Thyroid gland (tissue), 4 donors: ENCODE data around the gene FAM149B1. TPM values are rescaled to one million over a fixed set of nuclear protein-coding genes. Genes with fewer than 3 reads are reported as not detected.

ENCODE experiments used
- DNase-seq, 2 donors: peaks; one replicate each; pipeline ENCODE4 v3.0.0-alpha.2; 2019
- H3K27ac ChIP-seq, 3 donors: fragments of 200-600 bp; sonication (generic); 1 replicate in 2 of 3; 2 replicates in 1 of 3; pipeline ENCODE4 v1.5.1; 2016 to 2019; ENCODE audit warnings: mild to moderate bottlenecking in 1 of 3, moderate library complexity in 1 of 3
- H3K27me3 ChIP-seq: fragments of 200-600 bp; sonication (generic); one replicate; pipeline ENCODE4 v1.5.1; 2019
- H3K36me3 ChIP-seq, 2 donors: fragments of 200-600 bp; sonication (generic); one replicate each; pipeline ENCODE4 v1.5.1; 2016 to 2019
- H3K4me1 ChIP-seq, 2 donors: fragments of 200-600 bp; sonication (generic); one replicate each; pipeline ENCODE4 v1.5.1; 2017 to 2019
- H3K4me3 ChIP-seq, 3 donors: fragments of 200-600 bp; sonication (generic); replicated peaks in 1 of 3; 1 replicate in 2 of 3; 2 replicates in 1 of 3; pipeline ENCODE4 v1.5.1; 2016; ENCODE audit warnings: mild to moderate bottlenecking in 1 of 3
- H3K9me3 ChIP-seq: fragments of 200-600 bp; sonication (generic); one replicate; pipeline ENCODE4 v1.5.1; 2017
- POLR2A ChIP-seq, 2 donors: fragments of 450-650 bp; IDR thresholded peaks; one replicate each; pipeline ENCODE4 v1.6.1; 2017; ENCODE audit warnings: antibody characterized with exemption in 2 of 2, mild to moderate bottlenecking in 2 of 2, moderate library complexity in 1 of 2
- WGBS, 2 donors: methylation state at CpG; one replicate each; pipeline ENCODE4 v1.1.5; 2017; 5-methylcytosine and 5-hydroxymethylcytosine counted together
- intact Hi-C: fragments of 100-400 bp; cut with DNase I; formaldehyde crosslinking; loops from one replicate; pipeline ENCODE4 v1.15.1; 2023
- total RNA-seq, 4 donors: library from RNA; depleted of rRNA; stranded (reverse); fragments of >200 nt; gene quantifications; one replicate each; pipeline ENCODE4 v1.2.3, GENCODE V29; 2016
- TF ChIP-seq, protein P1 (sequence below), 6 experiments: fragments of 200-600 bp in 3 of 6; fragments of 450-650 bp in 3 of 6; sonication (generic) in 3 of 6; IDR thresholded peaks; one replicate each; pipeline ENCODE4 v1.5.1; 2016 to 2019; ENCODE audit warnings: antibody characterized with exemption in 6 of 6, mild to moderate bottlenecking in 2 of 6, inconsistent platforms in 1 of 6, moderate library complexity in 1 of 6

The FAM149B1 gene
- total RNA-seq, 4 donors from 2014 or later, result 20.2 to 21.4 (median 20.9) TPM

- H3K27ac ChIP-seq, result no peak overlapping the region
- TF ChIP-seq POLR2A (IDR thresholded peaks at IDR 0.05), result no peak
- TF ChIP-seq, protein P1, sequence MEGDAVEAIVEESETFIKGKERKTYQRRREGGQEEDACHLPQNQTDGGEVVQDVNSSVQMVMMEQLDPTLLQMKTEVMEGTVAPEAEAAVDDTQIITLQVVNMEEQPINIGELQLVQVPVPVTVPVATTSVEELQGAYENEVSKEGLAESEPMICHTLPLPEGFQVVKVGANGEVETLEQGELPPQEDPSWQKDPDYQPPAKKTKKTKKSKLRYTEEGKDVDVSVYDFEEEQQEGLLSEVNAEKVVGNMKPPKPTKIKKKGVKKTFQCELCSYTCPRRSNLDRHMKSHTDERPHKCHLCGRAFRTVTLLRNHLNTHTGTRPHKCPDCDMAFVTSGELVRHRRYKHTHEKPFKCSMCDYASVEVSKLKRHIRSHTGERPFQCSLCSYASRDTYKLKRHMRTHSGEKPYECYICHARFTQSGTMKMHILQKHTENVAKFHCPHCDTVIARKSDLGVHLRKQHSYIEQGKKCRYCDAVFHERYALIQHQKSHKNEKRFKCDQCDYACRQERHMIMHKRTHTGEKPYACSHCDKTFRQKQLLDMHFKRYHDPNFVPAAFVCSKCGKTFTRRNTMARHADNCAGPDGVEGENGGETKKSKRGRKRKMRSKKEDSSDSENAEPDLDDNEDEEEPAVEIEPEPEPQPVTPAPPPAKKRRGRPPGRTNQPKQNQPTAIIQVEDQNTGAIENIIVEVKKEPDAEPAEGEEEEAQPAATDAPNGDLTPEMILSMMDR (IDR thresholded peaks at IDR 0.05), result no peak
- no peak for DNase-seq
- H3K36me3 ChIP-seq, result peaks cover 0 to 5% of the 10 kb centered on the region in 2 donors
- intact Hi-C loops, result loop anchor here (10.0 kb wide), 1 partner anchor 808 kb away; no protein-coding TSS in a partner anchor
- no peaks in the 10 kb centered on the region for H3K27me3 ChIP-seq
- no peaks in the 10 kb centered on the region for H3K9me3 ChIP-seq
- H3K4me3 ChIP-seq, result no peak overlapping the region
- peaks cover 5 to 7% of the 10 kb centered on the region in 2 donors for H3K4me1 ChIP-seq
Observed at GRCh38 chr10:73172867-73173266, 4.9 kb downstream of the FAM149B1 start.

DNA sequence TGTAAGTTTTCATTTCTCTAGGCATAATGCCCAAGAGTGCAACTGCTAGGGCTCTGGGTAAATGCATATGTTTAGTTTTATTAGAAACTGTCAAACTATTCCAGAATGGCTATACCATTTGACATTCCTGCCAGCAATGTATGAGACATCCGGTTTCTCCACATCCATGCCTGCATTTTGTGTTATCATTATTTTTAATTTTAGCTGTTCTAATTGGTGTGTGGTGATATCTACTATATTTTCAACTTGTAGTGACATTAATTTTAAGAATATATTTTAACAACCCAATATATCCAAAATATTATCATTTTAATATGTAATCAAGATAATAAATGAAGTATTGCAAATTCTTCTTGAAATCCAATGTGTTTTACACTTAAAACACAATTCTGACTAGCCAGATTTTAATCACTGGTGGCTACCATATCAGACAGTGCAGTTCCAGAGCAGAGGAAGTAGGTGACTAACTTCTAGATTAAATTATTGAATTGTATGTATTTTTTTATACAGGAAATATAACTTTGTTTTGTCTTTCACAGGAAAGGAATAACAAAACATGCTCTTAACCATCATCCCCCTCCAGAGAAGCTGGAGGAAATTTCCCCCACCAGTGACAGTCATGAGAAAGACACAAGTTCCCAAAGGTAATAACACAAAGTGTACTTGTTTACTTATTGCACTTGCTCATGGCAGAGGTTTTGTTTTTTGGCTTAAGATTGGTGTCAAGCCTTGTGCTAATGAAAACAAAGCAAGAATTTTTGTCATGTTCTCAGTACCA is 6.4 kb downstream of the FAM149B1 start:
- Histone ChIP-seq H3K36me3 (peaks cover 0 to 5% of the 10 kb centered on the region in 2 donors), H3K27ac (no peak overlapping the region), H3K4me3 (no peak overlapping the region), H3K27me3 (no peaks in the 10 kb centered on the region), H3K4me1 (no peaks in the 10 kb centered on the region), H3K9me3 (no peaks in the 10 kb centered on the region)
- DNase-seq, result no peak
- intact Hi-C loops, result loop anchor here (10.0 kb wide), 1 partner anchor 810 kb away; no protein-coding TSS in a partner anchor
- no peak for TF ChIP-seq POLR2A (IDR thresholded peaks at IDR 0.05)
- TF ChIP-seq, protein P1 (IDR thresholded peaks at IDR 0.05), result no peak
- 98% methylated on average over 1 of the region's 1 CpG for WGBS, 2 donors

DNA sequence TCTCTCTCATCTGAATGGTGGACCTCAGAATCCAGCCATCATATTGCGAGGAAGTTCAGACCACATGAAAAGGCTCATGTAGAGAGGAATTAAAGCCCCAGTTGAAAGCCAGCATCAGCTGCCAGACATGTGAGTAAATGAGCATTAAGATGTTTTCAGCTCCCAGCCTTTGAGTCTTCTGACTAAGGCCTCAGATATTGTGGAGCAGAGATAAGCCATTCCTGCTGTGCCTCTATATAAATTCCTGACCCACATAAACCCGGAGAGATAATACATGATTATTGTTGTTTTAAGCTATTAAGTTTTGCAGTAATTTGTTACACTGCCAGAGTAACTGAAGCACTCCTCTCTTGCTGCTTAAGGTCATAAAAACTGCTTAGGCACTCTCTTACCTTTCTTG is 14.6 kb downstream of the FAM149B1 start:
- Histone ChIP-seq H3K27me3 (no peaks in the 10 kb centered on the region), H3K9me3 (no peaks in the 10 kb centered on the region), H3K36me3 (peaks cover 4 to 10% of the 10 kb centered on the region in 2 donors), H3K4me3 (no peak overlapping the region), H3K4me1 (no peaks in the 10 kb centered on the region), H3K27ac (no peak overlapping the region)
- DNase-seq, result no peak
- WGBS, 2 donors, result 92 to 96% methylated on average over 2 of the region's 2 CpGs
- TF ChIP-seq POLR2A (IDR thresholded peaks at IDR 0.05), result no peak
- TF ChIP-seq, protein P1 (IDR thresholded peaks at IDR 0.05), result no peak
- intact Hi-C loops, result no loop called here

DNA sequence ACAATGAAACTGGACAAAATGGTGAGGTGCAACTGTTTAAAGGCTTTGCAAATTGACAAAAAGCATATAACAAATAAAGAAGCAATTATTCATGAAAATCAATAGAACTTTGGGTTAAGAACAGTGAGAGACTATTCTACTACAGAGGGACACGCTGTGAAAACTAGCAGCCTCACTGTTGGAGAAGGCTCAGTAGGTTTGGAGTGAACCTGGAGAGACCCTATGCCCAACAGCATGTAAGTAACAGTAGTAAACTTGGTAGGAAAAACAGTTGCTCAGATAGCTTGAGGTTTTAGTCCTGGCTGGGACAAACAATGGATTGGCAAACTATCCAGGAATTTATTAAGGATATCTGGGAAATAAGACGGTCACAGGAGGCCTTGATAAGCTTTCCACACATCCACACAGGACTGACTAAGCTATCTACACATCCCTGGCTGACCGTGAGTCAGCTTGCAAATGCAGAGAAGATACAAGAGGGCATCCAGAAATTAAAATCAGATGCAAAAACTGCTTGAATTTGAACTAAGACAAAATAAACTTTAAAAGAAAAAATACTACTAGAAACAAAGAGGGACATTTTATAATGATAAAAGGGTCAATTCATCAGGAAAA is 15.9 kb downstream of the FAM149B1 start:
- Histone ChIP-seq H3K4me3 (no peak overlapping the region), H3K4me1 (no peaks in the 10 kb centered on the region), H3K27me3 (no peaks in the 10 kb centered on the region), H3K27ac (no peak overlapping the region), H3K36me3 (peaks cover 4 to 10% of the 10 kb centered on the region in 2 donors), H3K9me3 (no peaks in the 10 kb centered on the region)
- TF ChIP-seq, protein P1 (IDR thresholded peaks at IDR 0.05), result no peak
- no peak for TF ChIP-seq POLR2A (IDR thresholded peaks at IDR 0.05)
- intact Hi-C loops, result no loop called here
- 91 to 95% methylated on average over 3 of the region's 3 CpGs for WGBS, 2 donors
- DNase-seq, result no peak

DNA sequence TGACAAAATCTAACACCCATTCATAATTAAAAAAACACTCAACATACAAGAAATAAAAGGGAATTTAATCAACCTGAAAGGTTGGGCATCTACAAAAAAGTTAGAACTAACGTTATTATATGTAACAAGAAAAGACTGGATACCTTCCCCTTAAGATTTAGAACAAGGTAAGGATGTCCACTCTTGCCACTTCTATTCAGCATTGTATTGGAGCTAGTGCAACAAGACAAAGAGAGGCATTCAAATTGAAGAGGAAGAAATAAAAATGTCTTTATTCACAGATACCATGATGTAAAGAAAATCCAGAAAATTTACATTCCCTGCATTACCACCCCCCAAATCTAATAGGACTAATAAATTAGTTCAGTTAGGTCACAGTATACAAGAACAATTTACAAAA is 18.3 kb downstream of the FAM149B1 start:
- intact Hi-C loops, result no loop called here
- H3K36me3 ChIP-seq, result peaks cover 4 to 10% of the 10 kb centered on the region in 2 donors
- 93 to 98% methylated on average over 1 of the region's 1 CpG for WGBS, 2 donors

More for the DNA sequence above, 18.3 kb downstream of the FAM149B1 start:
- Histone ChIP-seq H3K27ac (no peak overlapping the region), H3K4me1 (no peaks in the 10 kb centered on the region), H3K9me3 (no peaks in the 10 kb centered on the region), H3K4me3 (no peak overlapping the region), H3K27me3 (no peaks in the 10 kb centered on the region)
- TF ChIP-seq POLR2A (IDR thresholded peaks at IDR 0.05), result no peak
- TF ChIP-seq, protein P1 (IDR thresholded peaks at IDR 0.05), result no peak
- no peak for DNase-seq
